AG10803 (cell line): ENCODE results near the gene GATAD2B.
A peak's percentile ranks its signal among the peaks of the same experiment; 100 is the strongest.

Source experiments
- DNase-seq: peaks from one replicate; pipeline ENCODE4 v3.0.0; 2010; ENCODE audit warnings: low read depth
- H3K4me3 ChIP-seq: 2 replicates; pipeline ENCODE4 v1.5.1; 2011; ENCODE audit warnings: mild to moderate bottlenecking, low read length, control low read depth
- CTCF ChIP-seq: conservative IDR thresholded peaks from 2 replicates; pipeline ENCODE4 v1.5.1; 2011; ENCODE audit warnings: mild to moderate bottlenecking, low read length, control low read depth, inconsistent platforms

Gene GATAD2B

GRCh38 chr1:153958961-153959260 lies 36.1 kb upstream of the GATAD2B start:
- peak overlapping the region; percentile 38 for H3K4me3 ChIP-seq
- no peak for TF ChIP-seq CTCF
- DNase-seq = peak; percentile 21

GRCh38 chr1:153958111-153958960 lies 35.6 kb upstream of the GATAD2B start, which contains the start of gene CRTC2:
CRTC2 (minus strand) TSS chr1:153958612; CDS start chr1:153958497, 115 bp downstream.
- DNase-seq = peak; percentile 98
- H3K4me3 ChIP-seq = peak within 1 kb of the TSS; percentile 96
- TF ChIP-seq CTCF = no peak; the same call in 1 of the 2 replicates

GRCh38 chr1:153957744-153958110 lies 35.0 kb upstream of the GATAD2B start:
- DNase-seq = no peak
- H3K4me3 ChIP-seq = peak overlapping the region; percentile 96
- TF ChIP-seq CTCF = no peak

GRCh38 chr1:153956997-153957715 lies 34.4 kb upstream of the GATAD2B start:
- TF ChIP-seq CTCF = no peak
- peak overlapping the region; percentile 96 for H3K4me3 ChIP-seq
- no peak for DNase-seq

GRCh38 chr1:153954826-153955225 lies 32.1 kb upstream of the GATAD2B start:
- no peak for TF ChIP-seq CTCF
- no peak for DNase-seq
- no peak overlapping the region for H3K4me3 ChIP-seq

GRCh38 chr1:153953859-153954365 lies 31.1 kb upstream of the GATAD2B start:
- DNase-seq = no peak
- no peak for TF ChIP-seq CTCF
- no peak overlapping the region for H3K4me3 ChIP-seq
